GM06990 (cell line): ENCODE measurements around the gene CYTH2.
"Not testable (repeated sequence)": the region's sequence is repeated elsewhere in the genome, so short reads cannot be mapped to it uniquely, and the experiment has no call there.

Experiments
- DNase-seq: peaks from one replicate; pipeline ENCODE4 v3.0.0-alpha.2; 2011; ENCODE audit not compliant: insufficient read length; ENCODE audit errors: extremely low read depth
- H3K27me3 ChIP-seq: replicated peaks from 2 replicates; pipeline ENCODE4 v1.6.0; 2011; ENCODE audit warnings: low read length; ENCODE audit not compliant: control insufficient read depth, insufficient read depth
- H3K36me3 ChIP-seq: 2 replicates; pipeline ENCODE4 v1.5.1; 2011; ENCODE audit warnings: low read length; ENCODE audit not compliant: control insufficient read depth, insufficient read depth
- H3K4me3 ChIP-seq: replicated peaks from 2 replicates; pipeline ENCODE4 v1.5.1; 2011; ENCODE audit warnings: low read depth, mild to moderate bottlenecking, control low read depth, low read length
- CTCF ChIP-seq: IDR thresholded peaks from 2 replicates; pipeline ENCODE4 v1.5.1; 2011; ENCODE audit warnings: low read length, control low read depth, mild to moderate bottlenecking, inconsistent platforms; ENCODE audit not compliant: insufficient read depth, poor library complexity, severe bottlenecking

CYTH2 gene

GRCh38 chr19:48484247-48484893, 15.2 kb downstream of the CYTH2 start:
- Histone ChIP-seq H3K4me3 (no peak overlapping the region), H3K36me3 (0 out of 2 replicates have a peak, but pooled peaks cover 1% of the 10 kb centered on the region), H3K27me3 (no peaks in the 10 kb centered on the region)
- no peak for TF ChIP-seq CTCF
- no peak for DNase-seq

GRCh38 chr19:48484931-48485612, 15.9 kb downstream of the CYTH2 start:
- no peak for DNase-seq
- Histone ChIP-seq H3K4me3 (no peak overlapping the region), H3K27me3 (no peaks in the 10 kb centered on the region), H3K36me3 (no peaks in the 10 kb centered on the region)
- TF ChIP-seq CTCF, result no peak

- not testable (repeated sequence) for DNase-seq
Measured at GRCh38 chr19:48486706-48487105, 17.5 kb downstream of the CYTH2 start.

GRCh38 chr19:48487544-48487943, 18.4 kb downstream of the CYTH2 start:
- H3K4me3 ChIP-seq, result no peak overlapping the region
- no peaks in the 10 kb centered on the region for H3K36me3 ChIP-seq
- no peaks in the 10 kb centered on the region for H3K27me3 ChIP-seq
- TF ChIP-seq CTCF, result no peak
- DNase-seq, result no peak

More at GRCh38 chr19:48486706-48487105, 17.5 kb downstream of the CYTH2 start:
- not testable (repeated sequence) for H3K4me3 ChIP-seq, H3K36me3 ChIP-seq, H3K27me3 ChIP-seq

- Histone ChIP-seq H3K4me3 (no peak overlapping the region), H3K36me3 (no peaks in the 10 kb centered on the region), H3K27me3 (no peaks in the 10 kb centered on the region)
- TF ChIP-seq CTCF, result no peak
- DNase-seq, result no peak
Measured at GRCh38 chr19:48487948-48488347, 18.8 kb downstream of the CYTH2 start.

GRCh38 chr19:48488478-48488877, 19.3 kb downstream of the CYTH2 start:
- H3K36me3 ChIP-seq, H3K27me3 ChIP-seq, H3K4me3 ChIP-seq, DNase-seq: not testable (repeated sequence)
